Measurements from ENCODE around the gene LHX4.

Gene LHX4

DNA sequence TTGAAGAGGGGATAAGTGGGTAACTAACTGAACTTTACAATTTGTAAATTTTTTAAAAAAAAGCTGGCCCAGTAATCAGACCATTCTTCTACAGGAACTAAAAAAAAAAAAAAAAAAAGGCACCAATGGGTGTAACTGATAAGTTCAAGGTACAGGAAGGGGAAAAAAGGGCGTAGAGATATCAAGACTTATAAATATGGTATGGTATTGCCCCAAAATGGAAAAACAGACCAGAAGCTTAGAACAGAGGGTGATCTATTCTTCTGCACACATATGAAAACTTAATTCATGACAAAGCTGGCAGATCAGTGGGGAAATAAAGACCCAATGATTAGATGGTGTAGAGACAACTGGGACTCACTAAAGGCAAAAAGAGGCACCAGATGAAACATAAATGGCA, 58.9 kb downstream of the LHX4 start:
- H3K27ac ChIP-seq: no peak overlapping the region
- TF ChIP-seq, protein P1, sequence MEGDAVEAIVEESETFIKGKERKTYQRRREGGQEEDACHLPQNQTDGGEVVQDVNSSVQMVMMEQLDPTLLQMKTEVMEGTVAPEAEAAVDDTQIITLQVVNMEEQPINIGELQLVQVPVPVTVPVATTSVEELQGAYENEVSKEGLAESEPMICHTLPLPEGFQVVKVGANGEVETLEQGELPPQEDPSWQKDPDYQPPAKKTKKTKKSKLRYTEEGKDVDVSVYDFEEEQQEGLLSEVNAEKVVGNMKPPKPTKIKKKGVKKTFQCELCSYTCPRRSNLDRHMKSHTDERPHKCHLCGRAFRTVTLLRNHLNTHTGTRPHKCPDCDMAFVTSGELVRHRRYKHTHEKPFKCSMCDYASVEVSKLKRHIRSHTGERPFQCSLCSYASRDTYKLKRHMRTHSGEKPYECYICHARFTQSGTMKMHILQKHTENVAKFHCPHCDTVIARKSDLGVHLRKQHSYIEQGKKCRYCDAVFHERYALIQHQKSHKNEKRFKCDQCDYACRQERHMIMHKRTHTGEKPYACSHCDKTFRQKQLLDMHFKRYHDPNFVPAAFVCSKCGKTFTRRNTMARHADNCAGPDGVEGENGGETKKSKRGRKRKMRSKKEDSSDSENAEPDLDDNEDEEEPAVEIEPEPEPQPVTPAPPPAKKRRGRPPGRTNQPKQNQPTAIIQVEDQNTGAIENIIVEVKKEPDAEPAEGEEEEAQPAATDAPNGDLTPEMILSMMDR (IDR thresholded peaks at IDR 0.05): no peak
- no peak for TF ChIP-seq ZFX (IDR thresholded peaks at IDR 0.05; ENCODE audit: borderline replicate concordance)

DNA sequence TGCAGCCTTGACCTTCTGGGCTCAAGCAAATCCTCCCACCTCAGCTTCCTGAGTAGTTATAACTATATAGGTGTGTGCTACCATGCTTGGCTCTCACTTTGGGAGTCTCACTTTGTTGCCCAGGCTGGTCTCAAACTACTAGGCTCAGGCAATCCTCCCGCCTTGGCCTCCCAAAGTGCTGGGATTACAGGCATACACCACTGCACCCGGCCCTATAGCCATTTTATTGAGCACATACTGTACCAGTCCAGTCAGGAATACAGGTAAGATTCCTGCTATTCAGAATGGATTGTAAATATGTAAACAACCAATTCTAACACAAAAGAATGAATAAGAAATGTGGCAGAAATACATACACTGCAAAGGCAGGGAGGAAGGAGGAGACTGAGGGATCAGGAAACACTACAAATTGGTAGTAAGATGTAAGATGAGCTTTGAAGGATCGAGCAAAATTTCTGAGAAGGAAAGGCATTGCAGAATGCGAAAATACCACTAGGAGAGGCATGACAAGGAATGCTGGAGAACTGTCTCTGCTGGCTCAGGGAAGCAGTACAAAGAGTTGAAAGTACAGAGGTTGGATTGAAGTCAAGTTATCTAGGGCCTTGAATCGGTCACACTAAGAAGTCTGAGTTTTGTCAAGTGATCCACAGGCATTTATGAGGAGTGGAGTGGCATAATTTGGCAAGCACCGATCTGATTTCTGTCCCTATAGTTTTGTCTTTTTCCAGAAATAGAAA, 60.4 kb downstream of the LHX4 start:
- no peak for TF ChIP-seq ZFX (IDR thresholded peaks at IDR 0.05; ENCODE audit: borderline replicate concordance)
- TF ChIP-seq, protein P1 (IDR thresholded peaks at IDR 0.05): no peak
- H3K27ac ChIP-seq: peak overlapping the region; percentile 0; the same call in 1 of the 2 replicates

DNA sequence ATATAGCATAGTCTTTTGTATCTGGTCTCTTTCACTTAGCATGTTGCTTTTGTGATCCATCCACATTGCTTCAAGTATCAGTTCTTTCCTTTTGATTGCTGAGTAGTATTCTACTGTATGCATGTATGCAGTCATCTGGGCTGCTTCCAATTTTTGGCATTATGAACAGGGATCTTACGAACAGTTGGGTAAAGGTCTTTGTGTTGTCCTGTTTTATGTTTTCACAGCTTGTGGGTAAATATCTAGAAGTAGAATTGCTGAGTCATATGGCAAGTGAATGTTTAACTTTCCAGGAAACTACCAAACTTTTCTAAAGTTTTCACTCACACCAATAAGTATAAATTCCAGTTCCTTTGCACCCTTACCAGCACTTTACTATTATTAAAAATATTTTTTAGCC, 60.9 kb downstream of the LHX4 start:
- TF ChIP-seq ZFX (IDR thresholded peaks at IDR 0.05; ENCODE audit: borderline replicate concordance): no peak
- TF ChIP-seq, protein P1 (IDR thresholded peaks at IDR 0.05): no peak

DNA sequence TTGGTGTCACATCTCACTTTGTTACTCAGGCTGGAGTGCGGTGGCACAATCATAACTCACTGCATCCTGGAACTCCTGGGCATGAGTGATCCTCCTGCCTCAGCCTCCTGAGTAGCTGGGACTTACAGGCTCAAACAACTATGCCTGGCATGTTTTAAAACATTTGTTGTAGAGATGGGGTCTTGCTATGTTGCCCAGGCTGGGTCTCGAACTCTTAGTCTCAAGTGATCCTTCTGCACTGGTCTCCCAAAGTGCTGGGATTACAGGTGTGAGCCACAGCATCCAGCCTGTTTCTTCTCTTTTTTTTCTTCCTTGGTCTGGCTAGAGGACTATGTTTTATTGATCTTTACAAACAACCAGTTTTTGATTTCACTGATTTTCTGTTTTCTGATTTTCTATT, 64.6 kb downstream of the LHX4 start:
- H3K27ac ChIP-seq: no peak overlapping the region
- no peak for TF ChIP-seq ZFX (IDR thresholded peaks at IDR 0.05; ENCODE audit: borderline replicate concordance)
- TF ChIP-seq, protein P1 (IDR thresholded peaks at IDR 0.05): no peak

More for the DNA sequence above, 60.9 kb downstream of the LHX4 start:
- peak overlapping the region; percentile 0; the same call in 1 of the 2 replicates for H3K27ac ChIP-seq

DNA sequence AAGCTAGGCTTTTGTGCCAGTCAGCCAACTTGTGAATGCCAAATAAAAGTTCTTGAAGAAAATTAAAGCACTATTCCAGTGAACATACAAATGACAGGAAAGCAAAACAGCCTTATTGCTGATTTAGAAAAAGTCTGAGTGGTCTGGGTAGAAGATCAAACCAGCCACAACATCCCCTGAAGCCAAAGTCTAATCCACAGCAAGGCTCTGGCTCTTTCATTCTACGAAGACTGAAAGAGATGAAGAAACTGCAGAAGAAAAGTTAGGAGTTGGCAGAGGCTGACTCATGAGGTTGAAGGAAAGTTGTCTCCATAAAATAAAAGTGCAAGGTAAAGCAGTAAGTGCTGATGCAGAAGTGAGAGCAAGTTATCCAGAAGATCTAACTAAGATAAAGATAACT, 65.9 kb downstream of the LHX4 start:
- TF ChIP-seq, protein P1 (IDR thresholded peaks at IDR 0.05): no peak
- no peak for TF ChIP-seq ZFX (IDR thresholded peaks at IDR 0.05; ENCODE audit: borderline replicate concordance)

DNA sequence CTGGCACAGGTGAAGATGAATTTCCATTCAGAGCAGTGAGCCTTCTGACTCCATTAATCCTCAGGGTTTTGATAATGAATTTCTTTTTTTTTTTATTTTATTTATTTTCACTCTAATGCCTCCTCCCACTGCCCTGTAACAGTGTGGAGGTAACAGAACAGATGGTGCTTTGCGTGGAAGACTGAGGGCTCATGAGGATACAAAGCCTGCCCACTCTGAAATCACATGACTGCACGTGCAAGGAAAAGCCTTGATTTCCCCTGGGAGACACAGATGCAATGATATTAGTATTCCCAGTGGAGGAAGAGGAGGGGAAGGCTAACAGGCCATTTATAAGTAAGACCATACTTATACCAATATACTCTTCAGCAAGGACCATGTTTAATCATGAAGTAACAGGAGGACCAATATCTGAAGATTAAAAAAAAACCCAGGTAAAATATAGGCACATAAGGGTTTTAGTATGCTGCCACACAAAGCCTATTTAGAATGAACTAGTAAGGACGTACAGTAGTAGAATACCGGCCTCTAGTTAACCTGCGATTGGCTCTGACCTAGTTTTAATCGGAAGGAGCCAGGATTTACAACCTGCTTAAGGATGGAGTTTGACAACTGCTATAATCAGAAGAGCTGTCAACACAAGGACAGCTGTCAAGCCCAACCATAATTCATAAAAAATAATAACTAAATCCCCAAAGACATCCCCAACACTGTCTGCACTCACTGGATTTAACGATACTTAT, 69.6 kb downstream of the LHX4 start:
- no peak overlapping the region for H3K27ac ChIP-seq
- TF ChIP-seq, protein P1 (IDR thresholded peaks at IDR 0.05): no peak
- TF ChIP-seq ZFX (IDR thresholded peaks at IDR 0.05; ENCODE audit: borderline replicate concordance): no peak

More for the DNA sequence above, 65.9 kb downstream of the LHX4 start:
- no peak overlapping the region for H3K27ac ChIP-seq
